Esophagus squamous epithelium (tissue), 5 donors: ENCODE data around the gene MOGAT3. TPM values are rescaled to one million over a fixed set of nuclear protein-coding genes. Genes with fewer than 3 reads are reported as not detected.
A peak's percentile ranks its signal among the peaks of the same experiment; 100 is the strongest.

ENCODE experiments used
- DNase-seq: peaks from one replicate; lab custom pipeline; 2025; lab: John Stamatoyannopoulos, UW
- H3K27ac ChIP-seq, 4 donors: fragments of 200-600 bp; sonication (generic); one replicate each; pipeline ENCODE4 v1.5.1; 2016 to 2019; ENCODE audit warnings: mild to moderate bottlenecking in 1 of 4
- H3K27me3 ChIP-seq, 4 donors: fragments of 200-600 bp; sonication (generic); 1 replicate in 3 of 4; 2 replicates in 1 of 4; pipeline versions ENCODE4 v1.5.1 to v1.6.0; 2017 to 2021; ENCODE audit warnings: antibody characterized with exemption in 1 of 4
- H3K36me3 ChIP-seq, 3 donors: fragments of 200-600 bp; sonication (generic); one replicate each; pipeline ENCODE4 v1.5.1; 2016 to 2019
- H3K4me1 ChIP-seq, 3 donors: fragments of 200-600 bp; sonication (generic); one replicate each; pipeline ENCODE4 v1.5.1; 2017 to 2019
- H3K4me3 ChIP-seq, 4 donors: fragments of 200-600 bp; sonication (generic); 1 replicate in 3 of 4; 2 replicates in 1 of 4; pipeline ENCODE4 v1.5.1; 2016 to 2019; ENCODE audit warnings: mild to moderate bottlenecking in 2 of 4, moderate library complexity in 1 of 4
- H3K9me3 ChIP-seq, 3 donors: fragments of 200-600 bp; sonication (generic); one replicate each; pipeline ENCODE4 v1.5.1; 2016 to 2019
- CTCF ChIP-seq, 6 experiments: fragments of 450-650 bp in 4 of 6; fragments of 200-600 bp in 2 of 6; sonication (generic) in 2 of 6; IDR thresholded peaks; one replicate each; pipeline ENCODE4 v1.5.1; 2016 to 2019; ENCODE audit warnings: antibody characterized with exemption in 6 of 6, mild to moderate bottlenecking in 4 of 6, moderate library complexity in 4 of 6
- POLR2A ChIP-seq, 4 donors: fragments of 450-650 bp; IDR thresholded peaks; one replicate each; pipeline ENCODE4 v1.6.1; 2017; ENCODE audit warnings: antibody characterized with exemption in 4 of 4, mild to moderate bottlenecking in 4 of 4, moderate library complexity in 3 of 4
- WGBS, 2 donors: methylation state at CpG; one replicate each; pipeline ENCODE4 v1.1.5; 2018; 5-methylcytosine and 5-hydroxymethylcytosine counted together
- intact Hi-C: fragments of 100-400 bp; cut with DNase I; formaldehyde crosslinking; loops from one replicate; pipeline ENCODE4 v1.15.0; 2022
- total RNA-seq, 4 donors: library from RNA; depleted of rRNA; stranded (reverse); fragments of >200 nt; gene quantifications; one replicate each; pipeline ENCODE4 v1.1.0, GENCODE V29; 2016
- donor health status: DM: yes; HTN: yes; CAD: no.

Gene MOGAT3
- total RNA-seq, 4 donors from 2014 or later = not detected

- H3K27me3 ChIP-seq = peaks cover 28 to 100% (median 74%) of the 10 kb centered on the region in 4 donors
- intact Hi-C loops = no loop called here
These were observed 27.7 kb downstream of the MOGAT3 start for GRCh38 chr7:101172854-101173751.

GRCh38 chr7:101172005-101172853 lies 28.6 kb downstream of the MOGAT3 start:
- intact Hi-C loops = no loop called here
- TF ChIP-seq POLR2A (IDR thresholded peaks at IDR 0.05) (no peak), CTCF (IDR thresholded peaks at IDR 0.05) (no peak)
- Histone ChIP-seq H3K27me3 (peaks cover 28 to 100% (median 75%) of the 10 kb centered on the region in 4 donors), H3K36me3 (no peaks in the 10 kb centered on the region), H3K4me1 (peaks cover 24 to 57% (median 24%) of the 10 kb centered on the region in 3 donors), H3K9me3 (no peaks in the 10 kb centered on the region), H3K4me3 (peak overlapping the region in 1 of 4 donors; percentile 44), H3K27ac (no peak overlapping the region)
- WGBS, 2 donors = 0 to 4% methylated on average over 16 to 17 of the region's 79 CpGs
- DNase-seq = no peak

More at GRCh38 chr7:101172854-101173751, 27.7 kb downstream of the MOGAT3 start:
- Histone ChIP-seq H3K4me1 (peaks cover 24 to 57% (median 24%) of the 10 kb centered on the region in 3 donors), H3K4me3 (peak overlapping the region in 2 of 4 donors; percentile 18 to 47), H3K9me3 (no peaks in the 10 kb centered on the region), H3K27ac (no peak overlapping the region), H3K36me3 (no peaks in the 10 kb centered on the region)
- DNase-seq = no peak
- no peak for TF ChIP-seq POLR2A (IDR thresholded peaks at IDR 0.05)
- TF ChIP-seq CTCF (IDR thresholded peaks at IDR 0.05) = no peak
- WGBS, 2 donors = 2 to 6% methylated on average over 33 to 36 of the region's 53 CpGs

GRCh38 chr7:101171442-101171837 lies 29.4 kb downstream of the MOGAT3 start:
- TF ChIP-seq POLR2A (IDR thresholded peaks at IDR 0.05) (no peak), CTCF (IDR thresholded peaks at IDR 0.05) (peak in 1 of 6 experiments; percentile 12)
- Histone ChIP-seq H3K4me1 (peaks cover 24 to 57% (median 24%) of the 10 kb centered on the region in 3 donors), H3K27me3 (peaks cover 28 to 100% (median 79%) of the 10 kb centered on the region in 4 donors), H3K4me3 (no peak overlapping the region), H3K27ac (no peak overlapping the region), H3K9me3 (no peaks in the 10 kb centered on the region), H3K36me3 (no peaks in the 10 kb centered on the region)
- WGBS, 2 donors = 3 to 11% methylated on average over 12 to 13 of the region's 13 CpGs
- DNase-seq = no peak
- intact Hi-C loops = no loop called here

- TF ChIP-seq POLR2A (IDR thresholded peaks at IDR 0.05) (no peak), CTCF (IDR thresholded peaks at IDR 0.05) (no peak)
- Histone ChIP-seq H3K4me3 (no peak overlapping the region), H3K9me3 (no peaks in the 10 kb centered on the region), H3K36me3 (no peaks in the 10 kb centered on the region), H3K27ac (no peak overlapping the region), H3K27me3 (peaks cover 31 to 100% (median 82%) of the 10 kb centered on the region in 4 donors), H3K4me1 (peaks cover 24 to 63% (median 25%) of the 10 kb centered on the region in 3 donors)
- intact Hi-C loops = no loop called here
- no peak for DNase-seq
- 7 to 8% methylated on average over 14 to 17 of the region's 17 CpGs for WGBS, 2 donors
These were observed 30.0 kb downstream of the MOGAT3 start for GRCh38 chr7:101170617-101171441.
